ENCODE results near the gene ABHD2.
A peak's percentile ranks its signal among the peaks of the same experiment; 100 is the strongest.

Gene ABHD2

DNA sequence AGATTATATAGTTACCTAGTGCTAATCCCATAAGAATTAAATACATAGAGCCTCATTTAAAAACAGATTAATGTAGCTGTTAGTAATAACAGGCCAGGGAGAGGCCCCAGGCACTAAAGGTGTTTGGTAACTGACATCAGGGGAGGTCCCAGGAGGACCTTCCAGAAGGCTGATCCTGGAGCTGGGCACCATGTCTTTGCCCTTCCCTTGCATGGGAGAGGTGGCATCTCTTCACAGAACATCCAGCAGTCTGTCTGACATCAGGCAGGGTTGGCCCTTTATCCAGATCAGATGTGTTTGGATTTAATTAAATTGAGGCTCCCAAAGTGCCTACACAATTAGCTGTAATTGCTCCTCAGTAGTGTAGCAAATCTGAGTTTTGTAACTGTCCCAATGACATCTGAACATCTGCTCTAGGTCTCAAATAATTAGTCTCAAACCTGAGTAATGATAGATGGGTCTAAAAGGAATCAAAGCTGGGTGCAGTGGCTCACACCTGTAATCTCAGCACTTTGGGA lies 80.1 kb downstream of the ABHD2 start:
- in situ Hi-C loops (cut with HindIII; ENCODE audit: low sequenced_read_pairs) = no loop called here
- no peak overlapping the region for H3K4me3 ChIP-seq (ENCODE audit: low read depth, low read length)
- TF ChIP-seq, protein P1, sequence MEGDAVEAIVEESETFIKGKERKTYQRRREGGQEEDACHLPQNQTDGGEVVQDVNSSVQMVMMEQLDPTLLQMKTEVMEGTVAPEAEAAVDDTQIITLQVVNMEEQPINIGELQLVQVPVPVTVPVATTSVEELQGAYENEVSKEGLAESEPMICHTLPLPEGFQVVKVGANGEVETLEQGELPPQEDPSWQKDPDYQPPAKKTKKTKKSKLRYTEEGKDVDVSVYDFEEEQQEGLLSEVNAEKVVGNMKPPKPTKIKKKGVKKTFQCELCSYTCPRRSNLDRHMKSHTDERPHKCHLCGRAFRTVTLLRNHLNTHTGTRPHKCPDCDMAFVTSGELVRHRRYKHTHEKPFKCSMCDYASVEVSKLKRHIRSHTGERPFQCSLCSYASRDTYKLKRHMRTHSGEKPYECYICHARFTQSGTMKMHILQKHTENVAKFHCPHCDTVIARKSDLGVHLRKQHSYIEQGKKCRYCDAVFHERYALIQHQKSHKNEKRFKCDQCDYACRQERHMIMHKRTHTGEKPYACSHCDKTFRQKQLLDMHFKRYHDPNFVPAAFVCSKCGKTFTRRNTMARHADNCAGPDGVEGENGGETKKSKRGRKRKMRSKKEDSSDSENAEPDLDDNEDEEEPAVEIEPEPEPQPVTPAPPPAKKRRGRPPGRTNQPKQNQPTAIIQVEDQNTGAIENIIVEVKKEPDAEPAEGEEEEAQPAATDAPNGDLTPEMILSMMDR (IDR thresholded peaks at IDR 0.05; ENCODE audit: low read depth, low read length) = no peak
- DNase-seq (ENCODE audit: low read depth, low spot score) = no peak

DNA sequence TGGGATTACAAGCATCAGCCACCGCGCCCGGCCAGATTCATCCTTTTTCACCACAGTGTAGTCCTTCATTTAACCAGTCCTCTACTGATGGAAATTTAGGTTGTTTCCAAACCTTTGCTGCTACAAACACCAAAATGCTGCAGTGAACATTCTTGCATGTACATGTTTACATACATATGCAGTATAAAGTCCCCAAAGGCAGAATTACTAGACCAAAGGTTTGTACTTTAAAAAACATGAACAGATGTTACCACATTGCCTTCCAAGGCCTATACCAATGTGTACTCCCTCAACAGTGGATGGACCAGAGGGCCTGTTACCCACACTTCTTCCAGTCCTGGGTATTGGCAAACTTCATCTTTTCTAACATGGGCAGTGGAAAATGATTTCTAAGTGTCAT lies 82.1 kb downstream of the ABHD2 start:
- TF ChIP-seq, protein P1 (IDR thresholded peaks at IDR 0.05; ENCODE audit: low read depth, low read length) = no peak
- no peak for DNase-seq (ENCODE audit: low read depth, low spot score)
- no peak overlapping the region for H3K4me3 ChIP-seq (ENCODE audit: low read depth, low read length)
- in situ Hi-C loops (cut with HindIII; ENCODE audit: low sequenced_read_pairs) = no loop called here

DNA sequence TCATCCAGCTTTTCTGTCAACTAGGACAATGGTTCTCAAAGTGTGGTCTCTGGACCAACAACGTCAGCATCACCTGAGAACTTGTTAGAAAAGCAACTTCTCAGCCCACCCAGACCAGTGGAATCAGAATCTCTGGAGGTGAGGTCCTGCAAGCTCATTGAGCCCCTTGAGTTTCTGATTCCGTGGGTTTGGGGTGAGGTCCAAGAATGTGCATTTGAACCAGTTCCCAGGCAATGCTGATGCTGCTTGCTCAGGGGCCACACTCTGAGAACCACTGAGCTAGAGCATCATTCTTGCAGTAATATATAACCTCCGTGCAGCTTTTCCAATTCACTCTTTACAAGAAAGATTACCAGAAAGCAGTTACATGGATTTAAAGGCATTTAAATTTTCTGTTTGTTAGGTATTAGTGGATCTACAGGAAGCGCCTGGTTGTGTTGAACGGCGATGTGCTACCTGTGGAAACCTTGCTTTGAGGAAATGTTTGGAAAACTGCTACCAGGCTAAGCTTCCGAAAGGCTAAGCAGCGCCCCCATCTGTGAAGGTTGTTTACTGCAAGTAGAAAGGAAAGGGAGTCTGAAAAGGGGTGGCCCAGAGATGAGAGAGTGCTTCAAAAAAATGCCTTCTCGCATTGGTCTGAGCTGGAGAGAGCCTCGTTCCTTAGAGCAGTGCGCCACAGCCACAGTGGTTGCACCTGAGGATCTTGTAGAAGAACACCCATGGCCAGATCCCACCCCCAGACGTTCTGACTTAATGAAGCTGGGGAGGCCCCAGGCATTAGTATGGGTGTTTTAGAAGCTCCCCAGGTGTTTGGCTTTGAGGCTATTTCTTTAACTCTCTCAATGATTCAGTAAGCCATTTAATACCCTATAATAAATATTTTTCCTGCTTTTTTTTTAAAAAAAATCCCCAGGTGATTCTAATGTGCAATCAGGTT lies 83.1 kb downstream of the ABHD2 start:
- in situ Hi-C loops (cut with HindIII; ENCODE audit: low sequenced_read_pairs) = no loop called here
- H3K4me3 ChIP-seq (ENCODE audit: low read depth, low read length) = no peak overlapping the region
- TF ChIP-seq, protein P1 (IDR thresholded peaks at IDR 0.05; ENCODE audit: low read depth, low read length) = peak; percentile 71
- DNase-seq (ENCODE audit: low read depth, low spot score) = peak; percentile 48

DNA sequence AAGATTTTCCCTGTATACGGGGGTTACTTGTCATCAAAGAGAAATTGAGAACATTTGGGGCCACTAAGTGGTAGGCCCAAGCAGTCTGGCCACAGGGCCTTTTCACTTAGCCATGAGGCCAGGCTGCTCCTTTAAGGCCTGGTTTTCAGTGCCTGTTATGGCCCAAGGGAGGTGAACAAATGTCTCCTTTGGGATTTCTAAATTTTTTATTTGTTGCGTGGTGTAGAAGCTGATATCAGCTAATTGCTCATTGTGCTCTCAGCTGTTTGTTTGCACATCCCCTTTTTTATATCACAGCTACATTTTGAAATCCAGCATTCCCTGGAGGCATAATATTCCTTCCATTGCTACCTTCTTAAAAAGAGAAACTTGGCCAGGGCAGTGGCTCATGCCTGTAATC lies 84.7 kb downstream of the ABHD2 start:
- DNase-seq (ENCODE audit: low read depth, low spot score) = no peak
- in situ Hi-C loops (cut with HindIII; ENCODE audit: low sequenced_read_pairs) = no loop called here
- TF ChIP-seq, protein P1 (IDR thresholded peaks at IDR 0.05; ENCODE audit: low read depth, low read length) = no peak
- no peak overlapping the region for H3K4me3 ChIP-seq (ENCODE audit: low read depth, low read length)

DNA sequence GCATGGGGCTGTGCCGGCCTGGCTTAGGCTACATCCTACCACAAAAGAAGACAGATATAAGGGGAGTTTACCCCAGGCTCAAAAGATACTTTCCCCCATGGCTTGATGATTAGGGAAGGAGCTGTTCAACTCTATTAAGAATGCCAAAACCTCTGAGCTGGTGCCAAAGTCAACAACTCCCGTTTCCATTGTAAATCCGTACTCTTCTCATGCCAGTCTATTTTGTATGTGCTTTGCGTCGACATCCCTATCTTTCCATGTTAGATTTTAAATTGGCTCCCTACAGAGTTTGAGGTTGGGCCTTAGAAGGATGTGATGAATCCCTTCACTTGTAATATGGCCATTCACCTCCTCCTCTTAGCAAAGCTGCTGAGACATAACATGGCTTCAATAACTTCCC lies 86.2 kb downstream of the ABHD2 start:
- TF ChIP-seq, protein P1 (IDR thresholded peaks at IDR 0.05; ENCODE audit: low read depth, low read length) = no peak
- in situ Hi-C loops (cut with HindIII; ENCODE audit: low sequenced_read_pairs) = no loop called here
- DNase-seq (ENCODE audit: low read depth, low spot score) = peak; percentile 20
- no peak overlapping the region for H3K4me3 ChIP-seq (ENCODE audit: low read depth, low read length)

DNA sequence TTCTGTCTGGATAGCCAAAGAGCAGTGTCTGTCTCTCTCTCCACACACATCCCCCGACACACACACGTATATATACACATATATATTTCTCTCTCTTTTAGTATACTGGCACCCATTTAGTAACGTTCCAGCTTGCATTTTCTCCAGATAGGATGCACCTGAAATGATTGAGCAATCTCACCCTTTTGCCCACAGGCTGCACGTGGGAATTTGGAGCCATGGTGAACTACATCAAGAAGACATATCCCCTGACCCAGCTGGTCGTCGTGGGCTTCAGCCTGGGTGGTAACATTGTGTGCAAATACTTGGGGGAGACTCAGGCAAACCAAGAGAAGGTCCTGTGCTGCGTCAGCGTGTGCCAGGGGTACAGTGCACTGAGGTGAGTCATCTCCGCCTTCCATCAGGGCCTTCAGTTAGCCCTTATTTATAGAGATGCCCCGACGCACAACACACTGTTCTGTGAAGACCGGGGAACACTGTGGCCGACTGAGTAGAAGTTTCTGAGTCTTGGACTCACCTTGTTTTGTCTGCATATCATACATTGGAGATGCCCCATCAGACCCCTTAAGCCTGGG lies 87.4 kb downstream of the ABHD2 start:
- H3K4me3 ChIP-seq (ENCODE audit: low read depth, low read length) = no peak overlapping the region
- in situ Hi-C loops (cut with HindIII; ENCODE audit: low sequenced_read_pairs) = no loop called here
- no peak for DNase-seq (ENCODE audit: low read depth, low spot score)
- TF ChIP-seq, protein P1 (IDR thresholded peaks at IDR 0.05; ENCODE audit: low read depth, low read length) = no peak

Measured in astrocyte of the spinal cord (primary cell).